HG02610 (cell line): ENCODE measurements around the gene SIVA1.

Experiments used
- ATAC-seq: cut with Tn5 transposase; IDR thresholded peaks from one replicate; pipeline ENCODE4 v1.9.1; 2021; ENCODE audit warnings: mild to moderate bottlenecking, moderate library complexity; ENCODE audit not compliant: unreplicated experiment

Gene SIVA1

GRCh38 chr14:104783484-104784217 lies 30.7 kb downstream of the SIVA1 start:
- no peak for ATAC-seq

DNA sequence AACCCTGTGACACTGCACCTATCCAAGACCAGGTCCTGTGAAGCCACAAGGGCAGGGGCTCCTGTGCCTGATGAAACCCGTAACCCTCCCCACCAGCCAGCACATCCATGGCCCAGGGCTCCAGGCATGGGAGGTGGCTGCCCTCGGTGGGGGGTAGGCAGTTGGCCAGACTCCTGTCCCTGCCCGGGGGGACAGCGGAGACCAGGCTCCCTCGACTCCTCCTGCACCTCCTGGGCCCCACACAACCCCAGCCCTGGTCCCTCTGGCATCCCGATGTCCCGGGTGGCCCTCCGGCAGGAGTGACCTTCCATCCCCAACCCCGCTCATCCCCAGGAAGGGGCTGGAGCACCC lies 31.2 kb downstream of the SIVA1 start:
- no peak for ATAC-seq

DNA sequence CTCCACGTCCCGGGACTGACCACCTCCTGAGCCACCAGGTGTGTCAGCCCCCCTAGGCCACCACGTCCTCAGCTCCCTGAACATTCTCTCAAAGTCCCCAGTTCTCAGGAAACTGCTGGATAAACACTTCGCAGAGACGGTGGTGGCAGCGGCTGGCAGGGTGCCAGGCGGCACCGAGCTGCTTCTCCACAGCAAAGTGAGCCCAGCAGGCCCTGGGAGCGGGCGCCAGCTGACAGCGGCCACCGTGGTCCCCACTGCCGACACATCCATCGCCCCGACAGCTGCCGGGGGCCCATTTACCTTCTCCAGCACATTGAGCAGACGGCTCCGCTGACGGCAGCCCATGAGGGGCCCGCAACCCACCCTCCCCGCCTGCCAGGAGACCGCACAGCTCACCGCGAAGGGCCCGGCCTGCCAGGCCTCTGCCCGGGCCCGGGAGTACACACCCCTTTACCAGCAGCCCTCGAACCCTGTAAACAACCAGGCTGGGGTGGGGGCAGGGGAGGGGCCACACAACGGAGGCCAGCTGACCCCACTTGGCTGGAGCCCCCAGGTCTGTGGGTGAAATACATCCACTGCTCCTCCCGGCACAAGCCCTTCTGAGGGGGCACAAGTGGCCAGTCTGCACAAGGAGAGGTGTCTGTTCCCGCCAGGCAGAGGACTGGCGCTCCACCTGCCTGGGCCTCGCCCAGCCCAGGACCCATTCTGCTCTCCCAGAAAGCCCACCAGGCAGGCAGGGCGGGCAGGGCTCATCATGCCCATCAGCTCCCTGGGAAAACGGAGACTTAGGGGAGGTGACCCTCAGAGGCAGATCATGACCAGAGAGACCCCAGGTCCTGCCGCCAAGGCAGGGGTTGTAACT lies 32.1 kb downstream of the SIVA1 start:
- ATAC-seq, result no peak

DNA sequence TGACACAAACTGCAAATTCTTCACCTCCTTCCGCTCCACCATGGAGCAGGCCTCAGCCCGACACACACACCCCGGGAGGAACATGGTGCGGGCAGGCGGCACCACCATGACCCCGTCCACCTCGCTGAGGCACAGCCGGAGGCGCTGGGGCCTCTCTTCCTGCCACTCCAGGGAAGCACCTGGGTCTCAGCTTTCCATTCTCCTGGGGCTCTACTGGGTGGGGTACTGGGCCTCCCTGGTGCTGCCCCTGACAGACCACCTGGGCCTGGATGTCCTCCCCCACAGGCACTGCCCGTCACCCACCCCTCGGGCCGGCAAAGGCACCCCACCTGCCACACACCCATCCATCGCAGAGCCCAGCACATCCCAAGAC lies 32.7 kb downstream of the SIVA1 start:
- ATAC-seq, result no peak

DNA sequence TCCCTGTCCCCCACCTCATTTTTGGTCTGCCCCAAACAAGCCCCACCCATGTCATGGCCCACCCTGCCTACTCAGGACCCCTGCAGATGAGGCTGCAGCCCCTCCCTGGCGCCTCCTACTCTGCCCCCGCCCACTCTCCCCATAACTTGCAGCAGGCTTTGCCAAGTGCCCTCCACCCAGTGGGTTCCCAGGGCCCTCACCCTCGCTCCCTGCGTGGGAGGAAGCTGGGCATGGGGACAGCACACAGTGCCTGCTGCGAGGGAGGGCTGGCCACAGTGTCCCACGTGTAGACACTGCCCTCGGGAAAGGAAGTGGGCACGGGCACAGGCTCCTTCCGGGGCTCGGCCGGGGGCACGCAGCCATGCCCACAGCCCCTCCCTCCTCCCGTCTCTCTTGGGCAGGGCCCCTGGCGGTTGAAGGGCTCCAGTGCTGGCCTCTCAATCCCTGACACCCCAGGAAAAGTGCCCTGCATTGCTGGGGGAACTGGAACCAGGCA lies 33.2 kb downstream of the SIVA1 start:
- ATAC-seq, result no peak

DNA sequence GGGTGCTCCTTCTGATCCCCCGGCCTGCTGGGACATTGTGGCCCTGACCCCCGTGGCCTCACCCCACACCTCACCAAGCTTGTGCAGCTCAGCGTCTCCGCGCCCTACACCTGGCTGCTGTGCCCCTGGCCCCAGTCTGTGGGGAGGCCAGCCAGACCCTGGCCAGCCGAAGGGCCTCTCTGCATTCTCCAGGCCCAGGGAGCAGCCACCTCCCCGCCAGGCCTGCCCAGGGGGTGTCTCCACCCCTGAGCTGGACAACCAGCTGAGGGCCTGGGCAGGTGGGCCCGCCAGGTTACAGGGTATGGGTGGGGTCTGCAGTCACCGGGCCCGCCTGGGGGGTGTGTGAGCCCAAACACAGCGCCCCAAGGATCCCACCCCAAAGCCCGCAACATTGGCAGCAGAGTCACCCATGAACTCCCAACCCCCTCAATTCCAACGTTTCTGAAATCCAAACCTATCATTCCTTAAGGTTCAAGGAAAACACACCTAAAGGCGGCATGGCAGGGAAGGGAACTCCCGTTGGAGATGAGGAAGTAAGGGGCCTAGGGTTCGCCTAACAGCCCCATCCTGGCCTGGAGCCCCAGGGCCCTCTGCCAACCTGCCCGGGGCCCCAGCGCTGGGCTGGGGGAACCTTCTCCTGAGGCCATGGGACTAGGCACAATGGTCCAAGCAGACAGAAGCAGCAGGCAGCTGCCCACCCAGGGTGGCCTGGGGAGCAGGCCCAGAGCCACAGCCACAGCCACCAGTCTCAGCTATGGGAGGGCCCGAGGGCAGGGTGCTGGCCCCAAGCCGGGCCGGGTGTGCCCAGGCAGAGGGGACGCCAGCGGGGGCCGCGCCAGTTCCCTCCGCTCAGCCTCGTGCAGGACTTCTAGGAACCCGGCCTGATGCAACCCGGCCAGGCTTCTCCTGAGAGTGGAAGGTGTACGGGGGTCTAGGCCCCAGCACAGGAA lies 34.1 kb downstream of the SIVA1 start:
- no peak for ATAC-seq

DNA sequence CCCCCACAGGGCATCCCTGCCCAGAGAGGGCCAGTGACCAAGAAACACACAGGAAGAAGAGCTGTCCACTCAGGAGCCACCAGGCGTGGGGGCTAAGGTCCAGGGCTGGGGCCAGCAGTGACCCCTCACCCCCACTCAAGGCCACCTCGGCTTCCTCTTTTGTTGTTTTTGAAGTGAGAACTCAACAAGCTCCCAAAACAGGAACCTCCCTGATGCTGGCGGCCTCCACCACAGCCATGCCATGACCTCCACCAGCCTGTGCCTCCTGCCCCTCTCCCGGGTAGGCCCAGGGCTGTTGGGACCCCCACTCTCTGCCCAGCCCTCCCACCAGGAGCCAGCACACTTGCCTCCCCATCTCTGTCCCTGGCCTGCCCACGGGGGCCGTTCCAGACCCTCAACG lies 34.8 kb downstream of the SIVA1 start:
- no peak for ATAC-seq

GRCh38 chr14:104788161-104788818 lies 35.3 kb downstream of the SIVA1 start:
- ATAC-seq, result no peak

DNA sequence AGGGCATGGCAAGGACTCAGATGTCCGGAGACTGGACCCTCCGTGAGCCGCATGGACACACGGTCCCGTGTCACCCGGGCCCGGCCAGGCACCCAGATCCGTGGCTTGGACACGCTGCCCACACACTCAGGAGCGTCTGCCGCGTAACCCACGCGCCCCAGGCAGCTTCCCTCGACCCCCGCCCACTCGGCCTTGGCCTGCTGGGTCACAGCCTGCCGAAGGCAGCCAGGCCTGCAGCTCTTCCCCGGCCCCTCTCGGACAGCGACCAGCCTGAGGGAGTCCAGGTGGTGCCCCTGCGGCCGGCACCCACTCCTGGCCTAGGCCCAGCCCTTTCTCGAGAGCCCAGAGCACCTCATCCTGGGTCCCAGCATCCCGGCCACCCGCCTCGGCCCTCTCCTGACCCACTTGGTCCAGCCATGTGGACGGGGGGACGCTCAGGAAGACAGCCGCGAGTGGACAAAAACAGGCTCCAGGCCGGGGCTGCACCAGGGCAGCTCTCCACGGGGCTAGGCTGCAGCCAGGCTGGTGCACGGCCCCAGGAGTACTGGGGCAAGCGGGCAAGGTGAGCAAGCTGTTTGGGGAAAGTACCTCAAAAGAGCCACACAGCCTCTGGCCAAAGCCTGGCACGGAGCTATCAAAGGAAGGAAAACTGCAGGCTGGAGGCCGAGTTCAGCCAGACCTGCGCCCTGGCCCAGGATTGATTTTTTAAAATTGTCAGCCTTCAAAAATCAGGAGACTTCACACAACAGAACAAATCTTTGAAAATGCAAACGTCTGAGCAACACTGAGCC lies 36.1 kb downstream of the SIVA1 start:
- ATAC-seq, result no peak

DNA sequence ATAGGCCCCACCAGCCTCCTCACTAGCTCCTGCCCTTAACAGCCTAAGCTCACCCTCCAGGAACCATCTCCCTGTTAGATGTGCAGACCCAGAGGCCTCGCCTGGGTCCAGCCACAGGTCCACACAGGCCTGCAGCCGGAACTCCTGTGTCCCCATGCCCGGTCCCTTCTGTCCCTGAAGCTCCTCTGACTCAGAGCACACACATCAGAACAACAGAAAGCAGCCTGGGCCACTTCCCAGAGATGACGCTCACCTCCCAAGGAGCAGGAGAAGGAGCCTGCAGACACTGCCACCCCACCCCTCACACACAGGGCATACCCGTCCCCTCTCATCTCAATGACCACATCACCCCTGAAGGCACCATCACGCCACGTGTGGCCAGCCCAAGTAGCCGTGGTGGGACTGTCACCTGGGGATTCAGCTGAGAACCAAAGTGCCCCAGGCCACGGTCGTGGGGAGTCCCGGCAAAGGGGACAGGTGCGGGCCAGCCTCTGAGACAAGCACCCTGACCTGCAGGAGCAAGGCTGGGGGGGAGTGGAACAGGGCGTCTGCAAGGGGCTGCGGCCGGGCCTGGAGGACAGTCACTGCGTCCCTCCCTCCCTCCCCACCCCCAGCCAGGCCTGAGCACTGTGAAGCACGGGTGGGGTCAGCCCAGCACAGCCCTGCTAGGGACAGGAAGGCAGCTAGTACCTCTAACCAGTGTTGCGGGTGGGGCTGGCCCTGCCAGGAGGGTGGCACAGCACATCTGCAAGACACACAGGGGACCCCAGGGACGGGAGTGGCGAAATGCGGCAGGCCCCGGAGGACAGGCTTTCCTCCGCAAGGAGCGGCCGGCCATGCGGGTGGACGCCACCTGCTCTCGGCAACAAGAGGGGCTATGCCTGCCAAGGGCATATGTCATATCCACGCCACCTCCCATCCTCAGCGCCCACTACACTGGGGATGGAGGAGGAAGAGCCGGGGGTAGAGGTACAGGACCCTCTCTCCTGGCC lies 37.1 kb downstream of the SIVA1 start:
- ATAC-seq, result no peak

GRCh38 chr14:104791425-104791824 lies 38.5 kb downstream of the SIVA1 start:
- ATAC-seq, result no peak

DNA sequence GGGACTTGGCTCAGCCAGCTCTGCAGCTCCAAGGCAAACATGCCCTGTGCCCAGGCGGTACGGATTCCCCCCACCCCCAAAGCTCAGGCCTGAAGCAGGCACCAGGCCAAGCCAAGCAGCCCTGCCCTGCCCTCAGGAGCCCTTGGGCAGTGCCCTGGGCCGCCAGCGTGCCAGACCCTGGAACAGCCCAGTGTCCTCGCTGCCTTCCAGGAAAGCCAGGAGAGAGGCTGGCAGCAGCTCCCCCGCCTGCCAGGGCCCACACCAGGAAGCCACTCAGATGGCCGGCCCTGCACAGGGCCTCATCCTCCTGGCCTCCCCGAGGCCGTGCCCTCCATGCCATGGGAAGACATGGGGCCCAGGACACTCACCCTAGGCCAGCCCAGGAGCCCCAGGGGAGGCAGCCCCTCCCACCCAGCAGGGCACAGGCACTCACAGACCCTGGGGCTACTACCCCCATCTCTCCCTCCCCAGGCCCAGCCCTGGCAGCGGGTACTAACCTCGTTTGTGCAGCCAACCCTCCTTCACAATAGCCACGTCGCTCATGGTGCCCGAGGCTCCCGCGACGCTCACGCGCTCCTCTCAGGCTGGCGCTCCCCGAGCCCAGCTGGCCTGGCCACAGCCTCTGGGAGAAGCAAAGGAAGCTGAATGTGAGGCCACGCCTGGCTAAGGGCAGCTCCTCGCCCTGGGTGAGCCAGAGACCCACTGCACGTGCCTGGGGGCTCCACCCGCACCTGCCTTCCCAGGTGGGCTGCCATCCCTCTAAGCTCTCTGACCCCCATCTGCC lies 39.3 kb downstream of the SIVA1 start:
- ATAC-seq, result no peak

- ATAC-seq, result no peak
Observed at GRCh38 chr14:104792945-104793702, 40.2 kb downstream of the SIVA1 start.

DNA sequence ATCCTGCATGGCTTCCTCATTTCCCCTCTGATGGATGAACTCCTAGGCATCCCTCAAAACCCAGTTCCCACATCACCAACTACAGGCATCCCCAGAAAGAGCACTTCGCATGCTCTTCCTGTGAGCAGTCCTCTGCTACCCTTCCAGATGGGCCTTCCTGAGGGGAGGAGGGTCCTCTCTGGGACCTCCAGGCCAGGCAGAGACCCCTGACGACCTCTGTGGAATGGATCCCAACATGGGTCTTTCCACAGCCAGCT lies 40.7 kb downstream of the SIVA1 start:
- ATAC-seq, result no peak

GRCh38 chr14:104794099-104794498 lies 41.2 kb downstream of the SIVA1 start:
- ATAC-seq, result no peak

- ATAC-seq, result no peak
Observed at GRCh38 chr14:104794631-104794992, 41.7 kb downstream of the SIVA1 start.

- ATAC-seq, result no peak
Observed at GRCh38 chr14:104794993-104795780, 42.2 kb downstream of the SIVA1 start, which contains the start of gene AKT1. Gene AKT1, minus strand, starts transcription at chr14:104795748. Its CDS starts 3,105 bp downstream, at chr14:104792643.
